ENCODE results near the gene JAKMIP2.
"Not testable (repeated sequence)": the region's sequence is repeated elsewhere in the genome, so short reads cannot be mapped to it uniquely, and the experiment has no call there.

JAKMIP2 gene

DNA sequence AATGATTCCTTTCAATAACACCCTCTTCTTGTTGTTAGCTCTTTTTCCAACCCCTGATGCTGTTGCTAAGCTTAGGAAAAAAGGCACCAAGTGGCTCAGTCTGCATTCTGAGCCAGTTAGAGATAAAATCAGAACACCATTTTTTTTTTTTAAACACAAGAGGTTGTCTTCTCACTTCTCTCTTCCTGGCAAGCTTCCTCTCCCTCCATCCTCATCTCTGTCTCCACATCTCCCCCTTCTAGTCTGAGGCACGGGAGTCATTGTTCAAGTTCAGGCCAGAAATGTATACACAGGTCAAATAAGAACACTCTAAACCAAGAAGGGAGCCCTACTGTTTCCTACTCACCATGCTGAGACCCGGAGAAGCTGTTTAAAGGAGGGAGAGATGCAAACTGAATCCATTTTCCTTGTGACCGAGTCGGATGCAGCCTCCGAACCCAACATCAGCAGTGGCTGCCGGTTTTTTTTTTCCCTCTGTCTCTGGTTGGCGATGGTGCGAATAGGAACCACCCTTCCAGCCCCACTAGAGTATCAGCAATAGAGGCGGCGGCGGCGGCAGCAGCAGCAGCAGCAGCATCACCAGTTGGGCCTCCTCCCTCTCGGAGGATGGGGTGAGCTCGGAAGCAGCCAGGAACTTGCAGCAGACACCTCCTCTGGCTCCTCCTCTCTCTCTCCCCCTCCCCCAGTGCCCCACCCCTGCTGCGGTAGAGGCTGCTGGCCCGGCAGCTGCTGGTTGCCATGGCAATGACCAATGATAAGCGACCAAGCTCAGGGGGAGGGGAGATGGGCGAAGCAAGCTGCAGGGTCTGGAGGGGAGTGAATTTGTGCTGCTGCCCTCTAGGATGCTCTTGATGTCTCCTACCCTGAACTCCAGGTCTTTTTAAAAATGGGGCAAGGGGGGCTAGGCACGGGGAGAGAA lies at the start of gene JAKMIP2:
Gene JAKMIP2, minus strand, starts transcription at position 619 of the 919 bp plus-strand sequence. CDS start 110,922 bp downstream, outside the sequence.
- peak; percentile 85 for DNase-seq

DNA sequence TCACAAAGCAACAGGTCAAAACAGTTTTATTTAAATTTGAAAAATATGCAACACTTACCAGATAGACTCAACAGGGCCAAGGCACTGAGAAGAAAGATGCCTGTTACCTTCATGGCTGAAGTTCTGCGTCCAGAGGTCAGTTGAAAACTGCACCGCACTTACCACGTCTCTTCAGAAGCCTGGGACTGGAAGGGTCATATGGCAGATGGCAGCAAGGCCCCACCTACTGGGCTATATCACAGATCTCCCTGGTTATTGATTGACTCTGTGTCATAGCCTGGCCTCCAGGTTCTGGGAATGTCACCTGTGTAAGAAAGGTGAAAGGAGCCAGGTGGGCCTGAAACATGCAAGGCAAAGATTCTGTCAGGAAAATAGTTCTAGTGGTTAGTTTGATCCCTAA lies 48.9 kb upstream of the JAKMIP2 start, which contains the start of gene SPINK1:
Gene SPINK1, minus strand, starts transcription at position 207 of the 400 bp plus-strand sequence. Its CDS starts 94 bp downstream, at position 113.
- DNase-seq = no peak

DNA sequence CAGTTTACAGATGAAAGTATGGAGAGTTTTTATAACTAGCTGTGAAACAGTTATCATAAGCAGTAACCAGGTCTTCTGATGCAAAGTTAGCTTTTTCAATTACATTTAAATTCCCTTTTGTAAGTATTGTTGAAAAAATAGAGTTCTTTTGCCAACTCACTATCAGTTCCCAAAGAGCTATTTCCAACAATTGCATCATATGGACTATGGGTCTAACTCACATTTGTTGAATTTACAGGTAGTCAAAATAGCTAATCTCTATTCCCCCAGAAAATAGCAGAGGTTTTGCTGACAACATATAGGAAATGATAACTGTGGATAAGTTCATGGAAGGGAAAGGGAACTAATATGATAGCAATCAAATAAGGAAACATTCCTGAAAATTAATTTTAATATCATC lies 47.5 kb upstream of the JAKMIP2 start:
- DNase-seq = no peak

DNA sequence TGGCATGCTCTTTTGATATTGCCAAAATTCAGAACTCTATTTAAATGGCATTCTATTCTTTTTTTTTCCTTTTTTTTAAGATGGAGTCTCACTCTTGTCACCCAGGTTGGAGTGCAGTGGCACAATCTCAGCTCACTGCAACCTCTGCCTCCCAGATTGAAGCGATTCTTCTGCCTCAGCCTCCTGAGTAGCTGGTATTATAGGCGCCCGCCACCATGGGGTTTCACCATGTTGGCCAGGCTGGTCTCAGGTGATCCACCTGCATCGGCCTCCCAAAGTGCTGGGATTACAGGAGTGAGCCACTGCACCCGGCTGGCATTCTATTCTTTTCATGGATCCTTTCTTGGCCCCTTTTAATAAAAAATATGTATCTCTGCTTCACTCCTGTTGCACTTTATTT lies 44.5 kb upstream of the JAKMIP2 start:
- not testable (repeated sequence) for DNase-seq

DNA sequence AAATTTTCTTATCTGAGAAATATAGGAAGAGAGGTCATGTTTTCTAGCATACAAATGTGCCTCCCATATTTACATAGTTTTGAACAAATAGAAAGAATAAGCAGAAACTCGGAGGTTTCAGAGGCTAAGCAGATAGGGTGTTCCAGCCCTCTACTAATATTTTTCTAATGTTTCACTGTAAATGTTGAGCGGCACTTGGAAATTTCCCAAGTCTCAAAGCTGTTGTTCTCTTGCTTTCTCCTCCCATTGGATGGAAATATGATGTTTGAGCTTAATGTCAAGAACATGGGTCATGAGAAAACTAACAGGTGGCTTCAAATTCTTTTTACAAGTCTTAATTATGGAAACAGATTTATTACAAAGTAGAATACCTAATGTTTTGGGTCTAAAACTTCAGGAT lies 43.8 kb upstream of the JAKMIP2 start:
- DNase-seq = no peak

DNA sequence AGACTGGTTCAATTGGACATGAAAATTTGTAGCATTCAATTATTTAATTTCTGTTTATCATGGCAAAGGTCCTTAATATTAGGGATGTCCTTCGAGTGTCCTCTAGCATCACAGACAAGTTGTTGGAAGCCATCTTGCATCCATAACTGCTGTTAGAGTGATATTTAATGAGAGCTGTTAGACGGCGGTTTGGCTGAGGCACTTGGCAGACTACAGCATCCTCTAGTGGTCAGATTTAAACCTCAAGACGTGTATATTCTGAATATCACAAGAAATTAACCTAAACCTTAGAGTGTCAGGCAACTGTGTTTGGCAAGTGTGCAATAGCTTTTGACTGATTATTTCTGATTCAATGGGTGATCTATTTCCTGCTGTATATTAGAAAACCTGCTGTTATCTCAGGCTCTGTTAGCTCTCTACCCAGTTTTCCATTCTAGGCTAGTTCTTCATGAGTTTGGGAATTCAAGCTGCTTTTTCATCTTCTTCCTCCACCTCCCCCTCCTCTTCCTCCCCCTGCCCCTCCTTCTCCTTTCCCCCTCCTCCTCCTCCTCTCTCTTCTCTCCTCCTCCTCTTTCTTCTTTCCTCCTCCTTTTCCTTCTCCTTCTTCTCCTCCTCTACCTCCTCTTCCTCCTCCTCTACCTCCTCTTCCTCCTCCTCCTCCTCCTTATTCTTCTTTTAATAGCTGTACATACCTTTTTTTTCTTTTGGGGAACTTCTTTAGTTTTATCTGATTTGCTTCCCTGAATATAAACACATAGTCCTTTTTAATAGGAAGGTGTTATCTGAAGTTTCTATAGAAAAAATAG lies 40.4 kb upstream of the JAKMIP2 start:
- DNase-seq = peak; percentile 52

DNA sequence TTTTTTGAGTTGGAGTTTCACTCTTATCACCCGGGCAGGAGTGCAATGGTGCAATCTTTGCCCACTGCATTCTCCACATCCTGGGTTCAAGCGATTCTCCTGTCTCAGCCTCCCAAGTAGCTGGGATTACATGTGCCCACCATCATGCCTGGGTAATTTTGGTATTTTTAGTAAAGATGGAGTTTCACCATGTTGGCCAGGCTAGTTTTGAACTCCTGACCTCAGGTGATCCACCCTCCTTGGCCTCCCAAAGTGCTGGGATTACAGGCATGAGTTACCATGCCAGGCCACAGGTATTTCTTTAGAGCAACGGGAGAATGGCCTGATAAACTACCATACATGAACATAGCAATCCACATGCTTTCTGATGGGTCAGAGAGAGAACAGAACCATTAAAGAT lies 39.7 kb upstream of the JAKMIP2 start:
- not testable (repeated sequence) for DNase-seq

DNA sequence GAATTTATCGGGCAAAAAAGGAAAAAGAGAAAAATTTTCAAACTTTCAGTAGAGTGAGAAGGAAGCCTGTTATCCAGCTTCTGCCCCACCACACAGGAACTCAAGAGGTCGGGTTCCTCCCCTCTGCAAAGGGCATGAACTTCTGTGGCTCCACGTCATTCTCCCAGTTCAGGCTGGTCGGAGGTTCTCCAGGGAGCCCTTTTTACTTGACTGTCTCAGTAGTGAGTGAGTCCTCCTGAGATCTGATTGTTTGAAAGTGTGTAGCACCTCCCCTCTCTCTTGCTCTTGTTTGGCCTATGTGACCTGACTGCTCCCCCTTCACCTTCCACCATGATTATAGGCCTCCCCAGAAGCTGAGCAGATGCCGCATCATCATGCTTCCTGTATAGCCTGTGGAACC lies 39.2 kb upstream of the JAKMIP2 start:
- DNase-seq = no peak

DNA sequence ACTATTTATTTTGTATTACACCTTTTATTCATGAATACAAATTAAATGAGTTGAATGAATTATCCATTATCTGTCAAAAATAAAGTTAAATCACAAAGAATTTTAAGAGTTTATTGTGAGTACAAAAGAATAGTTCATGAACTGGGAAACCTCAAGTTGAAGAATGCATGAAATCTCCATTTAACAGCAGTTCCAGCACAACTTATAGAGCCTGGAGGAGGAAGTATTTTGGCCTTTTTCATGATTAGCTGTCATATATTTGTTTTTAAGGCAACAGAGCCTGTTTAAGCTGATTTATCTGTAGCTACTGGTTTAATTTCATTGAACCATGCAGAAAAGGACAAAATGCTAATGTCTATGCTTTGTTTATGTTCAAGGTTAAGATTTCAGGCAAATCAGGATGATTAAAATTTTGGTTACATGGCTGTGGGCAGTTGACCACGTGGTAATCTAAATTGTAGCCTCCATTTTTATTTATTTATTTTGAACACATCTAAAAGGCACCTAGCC lies 36.8 kb upstream of the JAKMIP2 start:
- DNase-seq = no peak

DNA sequence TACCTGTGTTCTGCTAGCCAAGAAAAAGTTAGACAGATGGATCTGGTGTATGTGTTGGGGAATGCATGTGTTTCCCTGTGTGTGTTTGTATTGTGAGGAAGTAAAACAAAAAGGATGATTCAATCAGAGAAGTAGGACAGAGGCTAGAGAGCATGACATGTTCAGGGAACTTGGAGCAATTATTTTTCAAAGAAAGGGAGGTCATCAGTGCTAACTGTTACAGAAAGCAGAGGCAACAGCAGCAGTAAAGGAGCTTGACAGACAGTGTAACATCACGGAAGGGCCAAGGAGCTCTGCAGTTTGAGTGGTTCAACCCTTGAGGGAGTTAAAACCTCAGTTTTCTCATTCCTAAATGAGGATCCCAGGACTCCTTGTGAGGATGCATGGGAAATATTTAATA lies 35.8 kb upstream of the JAKMIP2 start:
- no peak for DNase-seq

DNA sequence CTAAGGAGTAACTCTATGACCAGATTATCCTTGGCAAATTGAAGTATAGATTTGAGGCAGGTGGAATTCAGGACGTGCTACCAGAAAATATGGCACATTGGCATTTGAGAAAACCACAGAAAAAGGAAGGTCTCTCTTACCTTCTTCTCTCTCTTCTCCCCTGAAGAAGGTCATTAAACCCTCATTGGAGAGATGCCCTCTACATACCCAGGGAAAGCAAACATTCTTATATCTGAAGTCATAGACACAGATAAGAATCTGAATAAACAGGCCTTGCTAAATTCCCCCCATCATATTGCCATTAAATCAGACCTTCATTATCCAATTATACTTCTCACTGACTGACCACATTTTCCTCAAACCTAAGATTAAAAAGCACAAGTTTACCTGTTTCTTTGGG lies 31.2 kb upstream of the JAKMIP2 start:
- no peak for DNase-seq

DNA sequence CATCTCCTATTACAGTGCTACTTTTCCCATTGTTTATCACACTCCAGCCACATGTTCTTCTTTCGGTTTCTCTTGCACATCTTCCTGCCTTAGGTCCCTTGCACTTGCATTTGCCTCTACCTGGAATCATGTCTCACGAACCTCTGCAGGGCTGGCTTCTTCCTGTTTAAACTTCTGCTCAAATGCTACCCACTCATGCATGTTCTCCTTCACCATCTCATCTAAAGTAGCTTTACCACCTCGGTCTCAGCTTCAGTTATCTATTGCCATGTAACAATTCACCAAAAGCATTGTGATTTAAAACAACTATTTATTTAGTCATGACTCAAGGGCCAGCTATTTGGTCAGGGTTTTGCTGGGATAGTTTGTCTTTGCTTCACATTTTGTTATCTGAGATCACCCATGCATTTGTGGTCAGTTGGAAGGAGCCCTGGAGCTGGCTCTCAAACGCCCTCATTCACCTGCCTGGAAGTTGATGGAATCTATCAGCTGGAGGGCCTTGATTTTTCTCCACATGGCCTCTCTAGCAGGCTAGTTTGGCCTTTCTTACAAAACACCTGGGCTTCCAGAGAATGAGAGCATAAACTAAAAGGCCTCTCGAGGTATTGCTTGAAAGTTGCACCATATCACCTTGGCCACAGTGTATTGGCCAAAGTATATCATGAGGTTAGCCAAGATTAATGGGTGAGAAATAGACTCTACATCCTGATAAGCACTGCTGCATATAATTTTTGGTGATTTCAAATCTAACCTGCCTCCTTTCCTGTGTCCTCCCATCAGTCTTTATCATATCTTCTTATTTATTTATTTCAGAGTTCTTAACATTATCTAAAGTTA lies 27.5 kb upstream of the JAKMIP2 start:
- DNase-seq = no peak

DNA sequence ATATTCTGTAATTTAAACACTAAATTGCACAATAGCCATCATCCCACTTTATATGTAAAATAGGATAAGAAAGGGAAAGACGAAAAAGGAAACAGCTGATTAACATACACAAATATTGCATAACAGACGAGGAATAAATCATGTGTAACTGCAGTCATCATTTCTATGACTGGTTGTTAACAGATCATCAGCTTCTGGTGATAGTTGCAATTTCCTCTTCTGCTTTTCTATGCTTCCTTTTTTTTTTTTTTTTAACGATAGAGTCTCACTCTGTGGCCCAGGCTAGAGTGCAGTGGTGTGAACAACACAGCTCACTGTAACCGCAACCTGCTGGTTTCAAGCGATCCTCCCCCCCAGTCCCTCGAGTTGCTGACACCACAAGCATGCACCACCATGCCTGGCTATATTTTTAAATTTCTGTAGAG lies 22.5 kb upstream of the JAKMIP2 start:
- DNase-seq = no peak

DNA sequence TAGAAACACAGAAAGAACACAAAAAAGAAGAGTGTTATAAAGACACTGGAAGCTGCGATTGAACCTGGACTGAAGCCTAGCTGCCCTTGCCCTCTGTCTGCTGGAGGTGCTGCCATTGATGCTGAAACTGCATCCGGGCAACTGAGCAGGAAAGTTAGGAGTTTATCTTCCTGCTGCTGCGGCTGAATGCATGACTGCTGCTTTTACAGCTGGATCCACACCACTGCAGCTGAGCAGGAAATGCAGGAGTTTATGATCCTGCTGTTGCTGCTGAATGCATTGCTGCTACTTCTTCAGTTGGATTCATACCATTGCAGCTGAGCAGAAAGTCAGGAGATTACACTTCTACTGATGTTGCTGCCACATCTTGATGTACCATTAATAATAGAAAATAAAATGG lies 21.8 kb upstream of the JAKMIP2 start:
- no peak for DNase-seq

DNA sequence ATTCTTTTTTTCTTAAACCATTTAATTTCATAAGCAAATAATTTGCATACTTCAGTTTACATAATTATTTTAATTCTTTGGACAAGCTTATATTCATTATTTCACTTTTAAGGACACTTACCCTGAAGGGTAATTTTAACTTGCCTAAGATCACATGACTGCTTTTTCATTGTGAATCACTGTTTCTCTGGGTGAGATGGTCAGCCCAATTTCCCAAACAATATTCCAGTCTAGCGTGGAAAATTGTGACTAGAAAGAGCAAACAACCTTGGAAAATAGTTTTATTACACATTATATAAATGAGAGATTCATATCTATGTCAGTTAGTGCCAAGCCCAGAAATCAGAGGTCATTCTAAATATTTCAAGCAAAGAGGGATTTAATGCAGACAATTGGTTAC lies 21.4 kb upstream of the JAKMIP2 start:
- no peak for DNase-seq

DNA sequence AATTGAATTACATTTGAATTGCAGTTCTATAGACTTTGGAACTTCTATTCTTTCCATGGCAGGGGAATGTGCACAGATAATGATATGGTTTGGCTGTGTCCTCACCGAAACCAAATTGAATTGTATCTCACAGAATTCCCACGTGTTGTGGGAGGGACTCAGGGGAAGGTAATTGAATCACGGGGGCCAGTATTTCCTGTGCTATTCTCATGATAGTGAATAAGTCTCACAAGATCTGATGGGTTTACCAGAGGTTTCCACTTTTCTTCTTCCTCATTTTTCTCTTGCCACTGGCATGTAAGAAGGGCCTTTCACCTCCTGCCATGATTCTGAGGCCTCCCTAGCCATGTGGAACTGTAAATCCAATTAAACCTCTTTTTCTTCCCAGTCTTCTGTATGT lies 20.6 kb upstream of the JAKMIP2 start:
- not testable (repeated sequence) for DNase-seq

DNA sequence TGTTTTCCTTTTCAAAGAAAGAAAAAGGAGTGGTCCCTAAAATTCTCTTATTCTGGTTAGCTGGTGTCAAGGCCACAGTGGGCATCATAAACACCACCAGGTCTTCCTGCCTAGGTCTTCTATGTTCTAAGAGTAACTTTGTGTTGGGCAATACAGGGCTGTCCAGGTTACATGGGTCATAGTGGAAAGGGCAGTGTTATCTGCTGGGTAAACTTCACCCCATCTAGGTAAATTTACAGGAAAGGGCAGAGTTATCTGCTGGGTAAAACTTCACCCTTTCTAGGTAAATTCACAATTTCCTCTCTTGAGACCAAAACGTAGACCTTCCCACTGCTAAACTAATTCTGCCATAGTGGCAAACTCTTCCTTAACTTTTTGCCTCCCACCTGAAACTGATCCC lies 18.9 kb upstream of the JAKMIP2 start:
- no peak for DNase-seq

DNA sequence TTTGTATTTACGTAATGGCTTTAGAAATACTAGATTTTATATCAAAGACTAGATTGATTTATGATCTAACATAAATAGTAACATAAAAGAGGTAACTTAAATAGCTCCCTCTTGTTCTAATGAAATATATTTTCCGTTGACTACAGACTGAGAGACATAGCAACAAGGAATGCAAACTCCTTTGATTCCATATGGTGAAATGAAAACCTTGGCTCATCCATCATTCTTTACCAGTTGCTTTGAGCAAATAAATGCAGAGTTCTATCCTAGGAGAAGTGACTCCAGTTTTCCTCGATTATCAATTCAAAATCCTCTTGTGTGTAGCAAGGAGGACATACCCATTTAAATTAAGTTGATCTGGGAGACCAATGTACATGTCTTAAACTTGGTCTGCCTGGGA lies 18.0 kb upstream of the JAKMIP2 start:
- no peak for DNase-seq

DNA sequence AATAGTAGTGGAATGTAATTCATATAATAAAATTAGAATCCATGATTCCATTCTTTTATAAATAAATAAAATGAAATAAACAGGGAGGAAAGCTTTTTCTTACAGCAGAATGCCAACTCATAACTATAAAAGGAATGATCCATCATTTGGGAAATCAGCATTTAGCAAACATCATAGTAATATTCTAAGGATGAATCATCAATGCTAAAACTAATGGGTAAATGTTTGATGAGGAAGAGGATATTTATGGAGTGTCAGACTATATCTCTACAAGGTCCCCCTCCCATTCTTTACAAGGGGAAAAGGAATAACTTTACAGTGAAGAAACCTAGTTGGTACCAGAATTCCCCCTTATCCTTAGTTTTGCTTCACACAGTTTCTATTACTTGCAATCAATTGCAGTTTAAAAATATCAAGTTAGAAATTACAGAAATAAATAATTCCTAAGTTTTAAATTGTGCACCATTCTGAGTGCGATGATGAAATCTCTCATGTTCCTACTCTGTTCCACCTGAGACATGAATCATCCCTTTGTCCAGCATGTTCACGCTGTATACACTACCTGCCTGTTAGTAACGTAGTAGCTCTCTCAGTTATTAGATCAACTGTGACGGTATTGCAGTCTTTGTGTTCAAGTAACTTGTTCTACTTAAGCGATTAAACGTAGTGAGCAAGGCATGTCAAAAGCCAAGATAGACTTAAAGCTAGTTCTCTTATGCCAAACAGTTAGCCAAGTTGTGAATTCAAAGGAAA lies 14.2 kb upstream of the JAKMIP2 start:
- DNase-seq = no peak

DNA sequence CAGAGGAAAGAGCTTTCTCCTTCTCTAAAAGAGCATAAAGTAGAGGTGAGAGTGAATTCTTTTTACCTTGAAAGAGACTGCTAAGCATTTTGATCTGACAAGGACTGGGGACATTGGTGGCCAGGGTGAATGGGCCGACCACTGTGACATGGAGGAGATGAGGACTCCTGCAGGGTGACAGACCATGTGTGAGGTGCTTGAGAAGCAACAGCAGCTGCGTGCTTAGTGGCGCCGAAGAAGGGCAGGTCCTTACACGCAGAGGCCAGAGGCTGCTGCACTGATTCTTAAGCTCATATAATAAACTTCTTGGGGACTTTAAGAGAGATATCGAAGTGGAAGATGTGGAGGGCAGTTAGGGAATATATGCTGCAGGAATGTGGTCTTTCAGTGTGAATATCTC lies 8.7 kb upstream of the JAKMIP2 start:
- no peak for DNase-seq

DNA sequence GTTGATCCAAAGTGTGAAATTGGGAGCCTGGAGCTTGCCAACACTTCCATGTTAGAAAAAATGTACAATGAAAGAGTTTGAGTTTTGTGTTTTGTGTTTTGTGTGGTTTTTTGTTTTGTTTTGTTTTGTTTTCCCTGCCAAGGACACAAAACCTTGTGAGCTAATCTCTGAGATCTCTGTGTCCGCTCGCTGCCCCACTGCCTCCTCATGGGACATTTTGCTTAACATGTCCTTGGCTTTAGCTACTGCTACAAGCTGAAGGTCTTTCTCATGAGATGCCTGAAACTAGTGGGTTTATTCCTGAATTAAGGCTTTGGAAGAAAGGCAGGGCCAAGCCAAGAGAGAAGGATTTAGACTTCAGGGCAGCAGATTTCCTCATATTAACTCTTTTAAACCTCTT lies 7.3 kb upstream of the JAKMIP2 start:
- no peak for DNase-seq

DNA sequence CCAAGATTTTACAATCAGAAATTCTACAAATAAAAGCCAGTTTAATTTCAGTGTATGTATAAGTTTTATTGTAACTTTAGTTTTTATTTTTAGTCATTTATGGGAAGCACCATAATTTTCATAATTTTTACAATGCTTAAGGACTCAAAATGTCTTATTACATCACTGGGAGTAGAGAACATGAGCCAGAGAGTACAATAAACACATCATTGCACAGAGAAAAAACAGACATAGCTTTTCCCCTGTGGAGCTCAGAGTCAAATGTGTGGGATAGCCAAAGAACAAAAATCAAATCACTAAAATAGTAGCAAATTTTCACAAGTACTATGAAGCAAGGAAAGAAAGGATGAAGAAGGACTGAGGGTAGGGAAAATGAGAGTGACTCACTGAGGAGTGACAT lies 5.5 kb upstream of the JAKMIP2 start:
- no peak for DNase-seq
